ENCODE data around the gene SLC6A20.

SLC6A20 gene

DNA sequence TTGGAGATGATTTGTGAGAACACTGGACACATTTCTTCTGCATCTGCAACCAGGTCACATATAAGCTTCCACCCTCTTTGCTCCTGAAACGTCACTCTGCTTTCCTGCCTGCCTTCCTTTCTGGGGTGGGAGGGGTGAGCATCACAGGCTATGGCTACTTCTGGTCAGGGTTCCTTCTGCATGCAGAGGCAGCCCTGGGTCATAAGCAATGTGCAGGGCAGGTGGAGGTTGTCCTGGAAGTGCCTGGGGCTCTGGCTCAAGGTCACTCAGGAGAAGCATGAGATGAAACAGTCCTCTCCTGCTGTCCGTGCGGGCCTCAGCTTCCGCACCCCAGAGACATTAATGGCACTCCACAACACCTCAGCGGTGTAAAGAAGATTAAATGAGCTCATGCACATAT, 15.1 kb downstream of the SLC6A20 start:
- H3K27ac ChIP-seq (ENCODE audit: extremely low read depth, low read depth, low read length): no peak overlapping the region
- H3K4me3 ChIP-seq (ENCODE audit: low read depth, low read length): no peak overlapping the region
- no peaks in the 10 kb centered on the region for H3K4me1 ChIP-seq (ENCODE audit: control insufficient read depth, insufficient read depth, low read length)
- no peaks in the 10 kb centered on the region for H3K36me3 ChIP-seq (ENCODE audit: control insufficient read depth in 2 of 2, insufficient read depth in 1 of 2, low read length in 2 of 2)
- ChIA-PET CTCF (interaction anchor here (0.7 to 1.4 kb wide), 3 partner anchors 19 to 298 kb away, joined by 3 read pairs; no protein-coding TSS in a partner anchor), POLR2A (no interaction called here)
- TF ChIP-seq ZNF155 (tag by site-specific recombination; IDR thresholded peaks at IDR 0.05): no peak
- no peak for TF ChIP-seq HOXA7 (CRISPR knock-in tag; IDR thresholded peaks at IDR 0.05; ENCODE audit: borderline replicate concordance)
- no peak for TF ChIP-seq ZFP41 (tag by site-specific recombination; IDR thresholded peaks at IDR 0.05; ENCODE audit: borderline replicate concordance)
- no peak for TF ChIP-seq ZNF416 (tag by site-specific recombination; IDR thresholded peaks at IDR 0.05)
- TF ChIP-seq, protein P1, sequence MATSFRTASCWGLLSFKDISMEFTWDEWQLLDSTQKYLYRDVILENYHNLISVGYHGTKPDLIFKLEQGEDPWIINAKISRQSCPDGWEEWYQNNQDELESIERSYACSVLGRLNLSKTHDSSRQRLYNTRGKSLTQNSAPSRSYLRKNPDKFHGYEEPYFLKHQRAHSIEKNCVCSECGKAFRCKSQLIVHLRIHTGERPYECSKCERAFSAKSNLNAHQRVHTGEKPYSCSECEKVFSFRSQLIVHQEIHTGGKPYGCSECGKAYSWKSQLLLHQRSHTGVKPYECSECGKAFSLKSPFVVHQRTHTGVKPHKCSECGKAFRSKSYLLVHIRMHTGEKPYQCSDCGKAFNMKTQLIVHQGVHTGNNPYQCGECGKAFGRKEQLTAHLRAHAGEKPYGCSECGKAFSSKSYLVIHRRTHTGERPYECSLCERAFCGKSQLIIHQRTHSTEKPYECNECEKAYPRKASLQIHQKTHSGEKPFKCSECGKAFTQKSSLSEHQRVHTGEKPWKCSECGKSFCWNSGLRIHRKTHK (tag by site-specific recombination; IDR thresholded peaks at IDR 0.05): no peak
- TF ChIP-seq ZNF146 (tag by site-specific recombination; IDR thresholded peaks at IDR 0.05): no peak
- no peak for TF ChIP-seq FEZF1 (tag by site-specific recombination; IDR thresholded peaks at IDR 0.05)
- no peak for TF ChIP-seq ZNF514 (tag by site-specific recombination; IDR thresholded peaks at IDR 0.05)
- no peak for TF ChIP-seq ZSCAN5A (tag by site-specific recombination; IDR thresholded peaks at IDR 0.05)
- TF ChIP-seq ZNF112 (tag by site-specific recombination; IDR thresholded peaks at IDR 0.05): no peak
- no peak for TF ChIP-seq ZNF623 (tag by site-specific recombination; IDR thresholded peaks at IDR 0.05)
- no peak for TF ChIP-seq ZNF341 (tag by site-specific recombination; IDR thresholded peaks at IDR 0.05; ENCODE audit: low read depth)
- TF ChIP-seq ZSCAN16 (tag by site-specific recombination; IDR thresholded peaks at IDR 0.05): no peak
- no peak for TF ChIP-seq ZNF404 (tag by site-specific recombination; IDR thresholded peaks at IDR 0.05)
- no peak for TF ChIP-seq ZBTB44 (tag by site-specific recombination; IDR thresholded peaks at IDR 0.05)
- TF ChIP-seq, protein P2, sequence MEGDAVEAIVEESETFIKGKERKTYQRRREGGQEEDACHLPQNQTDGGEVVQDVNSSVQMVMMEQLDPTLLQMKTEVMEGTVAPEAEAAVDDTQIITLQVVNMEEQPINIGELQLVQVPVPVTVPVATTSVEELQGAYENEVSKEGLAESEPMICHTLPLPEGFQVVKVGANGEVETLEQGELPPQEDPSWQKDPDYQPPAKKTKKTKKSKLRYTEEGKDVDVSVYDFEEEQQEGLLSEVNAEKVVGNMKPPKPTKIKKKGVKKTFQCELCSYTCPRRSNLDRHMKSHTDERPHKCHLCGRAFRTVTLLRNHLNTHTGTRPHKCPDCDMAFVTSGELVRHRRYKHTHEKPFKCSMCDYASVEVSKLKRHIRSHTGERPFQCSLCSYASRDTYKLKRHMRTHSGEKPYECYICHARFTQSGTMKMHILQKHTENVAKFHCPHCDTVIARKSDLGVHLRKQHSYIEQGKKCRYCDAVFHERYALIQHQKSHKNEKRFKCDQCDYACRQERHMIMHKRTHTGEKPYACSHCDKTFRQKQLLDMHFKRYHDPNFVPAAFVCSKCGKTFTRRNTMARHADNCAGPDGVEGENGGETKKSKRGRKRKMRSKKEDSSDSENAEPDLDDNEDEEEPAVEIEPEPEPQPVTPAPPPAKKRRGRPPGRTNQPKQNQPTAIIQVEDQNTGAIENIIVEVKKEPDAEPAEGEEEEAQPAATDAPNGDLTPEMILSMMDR (tag by site-specific recombination; IDR thresholded peaks at IDR 0.05): no peak
- no peak for TF ChIP-seq ZNF830 (tag by site-specific recombination; IDR thresholded peaks at IDR 0.05; ENCODE audit: low read depth)
- no peak for TF ChIP-seq ZNF548 (tag by site-specific recombination; IDR thresholded peaks at IDR 0.05)
- no peaks in the 10 kb centered on the region for H3K9me3 ChIP-seq (ENCODE audit: control insufficient read depth, insufficient read depth, low read depth, low read length)

DNA sequence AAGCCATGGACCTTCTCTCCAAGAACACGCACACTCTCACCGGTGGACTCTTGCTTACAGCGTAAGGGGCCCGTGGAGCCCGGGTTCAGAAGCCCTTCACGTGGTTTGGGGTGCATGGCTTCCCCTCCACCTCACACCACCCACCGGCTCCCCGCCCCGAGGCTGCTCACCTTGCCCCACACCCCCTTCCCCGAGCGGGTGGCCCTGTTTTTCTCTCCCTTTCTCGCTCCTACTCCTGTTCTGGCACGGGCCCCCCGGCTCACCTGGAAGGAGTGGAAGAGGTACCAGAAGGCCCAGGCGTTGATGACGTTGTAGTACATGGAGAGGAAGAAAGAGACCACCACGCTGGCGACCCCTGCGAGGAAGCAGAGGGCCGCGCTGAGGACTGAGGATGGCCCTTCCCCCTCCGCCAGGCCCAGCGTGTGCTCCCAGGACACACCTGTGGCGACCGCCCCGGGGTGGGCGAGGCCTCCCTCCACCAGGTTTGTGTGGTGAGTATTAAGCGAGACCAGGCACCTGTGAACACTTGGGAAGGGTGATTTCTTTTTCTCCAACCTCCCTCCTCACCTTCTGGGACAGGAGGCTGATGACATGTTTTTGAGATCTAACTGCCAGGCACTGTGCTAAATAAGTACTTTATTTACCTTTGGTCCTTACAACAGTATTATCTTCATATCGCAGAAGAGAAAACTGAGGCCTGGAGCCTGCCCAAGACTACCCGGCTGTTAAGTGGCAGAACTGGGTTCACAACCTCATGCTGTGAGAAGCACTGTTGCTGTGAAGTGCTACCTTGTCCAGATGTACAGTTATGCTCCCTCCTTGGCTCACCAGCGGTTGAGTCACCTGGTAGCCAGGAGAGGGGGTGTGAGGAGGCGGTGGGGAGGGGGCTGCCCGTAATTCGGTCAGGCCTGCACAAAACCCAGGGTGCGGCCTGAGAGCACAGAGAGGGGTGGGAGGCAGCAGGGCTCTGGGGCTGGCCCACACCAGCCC, 16.3 kb downstream of the SLC6A20 start:
- Histone ChIP-seq H3K9me3 (ENCODE audit: control insufficient read depth, insufficient read depth, low read depth, low read length) (no peaks in the 10 kb centered on the region), H3K4me3 (ENCODE audit: low read depth, low read length) (no peak overlapping the region), H3K27ac (ENCODE audit: extremely low read depth, low read depth, low read length) (no peak overlapping the region), H3K4me1 (ENCODE audit: control insufficient read depth, insufficient read depth, low read length) (no peaks in the 10 kb centered on the region), H3K36me3 (ENCODE audit: control insufficient read depth in 2 of 2, insufficient read depth in 1 of 2, low read length in 2 of 2) (no peaks in the 10 kb centered on the region)
- TF ChIP-seq ZNF121 (tag by site-specific recombination; IDR thresholded peaks at IDR 0.05) (no peak), YY2 (tag by site-specific recombination; IDR thresholded peaks at IDR 0.05) (no peak), TCF7L2 (IDR thresholded peaks at IDR 0.05; ENCODE audit: borderline replicate concordance, low read depth, low read length) (no peak), ZBTB1 (tag by site-specific recombination; IDR thresholded peaks at IDR 0.05) (no peak), ZNF513 (tag by site-specific recombination; IDR thresholded peaks at IDR 0.05) (no peak)
- POLR2A ChIA-PET: no interaction called here
- CTCF ChIA-PET: interaction anchor here (0.7 to 0.9 kb wide), 2 partner anchors 18 to 298 kb away, joined by 3 read pairs; no protein-coding TSS in a partner anchor

All from HEK293 (cell line).